ENCODE results near the gene CTSK. TPM values are rescaled to one million over a fixed set of nuclear protein-coding genes. Genes with fewer than 3 reads are reported as not detected.
"Not testable (repeated sequence)": the region's sequence is repeated elsewhere in the genome, so short reads cannot be mapped to it uniquely, and the experiment has no call there.

The CTSK gene
- 6.6 and 7.4 TPM in 2 replicates for total RNA-seq
- long read RNA-seq, partial matches to known transcripts = 0 of 2 reads
- long read RNA-seq, other reads (novel, unspliced or antisense) = 0 of 2 reads

DNA sequence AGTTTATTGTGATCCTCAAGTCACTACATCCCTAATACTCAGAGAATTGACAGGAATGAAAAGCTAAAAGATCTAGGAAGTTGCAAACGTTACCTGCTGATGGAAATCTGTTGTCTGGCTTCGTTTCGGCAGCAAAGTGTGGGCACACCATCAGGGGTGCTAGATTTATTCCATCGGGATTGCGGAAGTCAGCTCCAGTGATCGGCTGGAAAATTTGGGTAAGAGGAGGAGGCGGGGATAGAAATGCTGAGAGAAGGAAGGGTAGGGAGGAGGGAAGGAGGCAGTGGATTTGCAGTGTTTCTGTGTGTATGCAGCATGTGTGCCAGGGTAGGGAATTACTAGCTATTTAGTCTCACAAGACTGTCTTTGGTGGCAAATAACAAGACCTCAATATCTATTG, at the start of gene CTSK:
Gene CTSK, minus strand, starts transcription at position 140 of the 400 bp plus-strand sequence. CDS start 1,455 bp downstream, outside the sequence.
- Mint-ChIP-seq H3K27me3 (peaks cover 16% of the 10 kb centered on the region), H3K4me3 (ENCODE audit: low read depth) (no peak within 1 kb of the TSS), H3K4me1 (ENCODE audit: low read depth) (peaks cover 9% of the 10 kb centered on the region), H3K36me3 (ENCODE audit: insufficient read depth) (peaks cover 2% of the 10 kb centered on the region), H3K27ac (no peak within 1 kb of the TSS), H3K9me3 (ENCODE audit: low read depth) (no peaks in the 10 kb centered on the region)
- no peak for DNase-seq (ENCODE audit: low spot score, unreplicated experiment)
- TF ChIP-seq, protein P1, sequence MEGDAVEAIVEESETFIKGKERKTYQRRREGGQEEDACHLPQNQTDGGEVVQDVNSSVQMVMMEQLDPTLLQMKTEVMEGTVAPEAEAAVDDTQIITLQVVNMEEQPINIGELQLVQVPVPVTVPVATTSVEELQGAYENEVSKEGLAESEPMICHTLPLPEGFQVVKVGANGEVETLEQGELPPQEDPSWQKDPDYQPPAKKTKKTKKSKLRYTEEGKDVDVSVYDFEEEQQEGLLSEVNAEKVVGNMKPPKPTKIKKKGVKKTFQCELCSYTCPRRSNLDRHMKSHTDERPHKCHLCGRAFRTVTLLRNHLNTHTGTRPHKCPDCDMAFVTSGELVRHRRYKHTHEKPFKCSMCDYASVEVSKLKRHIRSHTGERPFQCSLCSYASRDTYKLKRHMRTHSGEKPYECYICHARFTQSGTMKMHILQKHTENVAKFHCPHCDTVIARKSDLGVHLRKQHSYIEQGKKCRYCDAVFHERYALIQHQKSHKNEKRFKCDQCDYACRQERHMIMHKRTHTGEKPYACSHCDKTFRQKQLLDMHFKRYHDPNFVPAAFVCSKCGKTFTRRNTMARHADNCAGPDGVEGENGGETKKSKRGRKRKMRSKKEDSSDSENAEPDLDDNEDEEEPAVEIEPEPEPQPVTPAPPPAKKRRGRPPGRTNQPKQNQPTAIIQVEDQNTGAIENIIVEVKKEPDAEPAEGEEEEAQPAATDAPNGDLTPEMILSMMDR (IDR thresholded peaks at IDR 0.05; ENCODE audit: unreplicated experiment) = no peak

DNA sequence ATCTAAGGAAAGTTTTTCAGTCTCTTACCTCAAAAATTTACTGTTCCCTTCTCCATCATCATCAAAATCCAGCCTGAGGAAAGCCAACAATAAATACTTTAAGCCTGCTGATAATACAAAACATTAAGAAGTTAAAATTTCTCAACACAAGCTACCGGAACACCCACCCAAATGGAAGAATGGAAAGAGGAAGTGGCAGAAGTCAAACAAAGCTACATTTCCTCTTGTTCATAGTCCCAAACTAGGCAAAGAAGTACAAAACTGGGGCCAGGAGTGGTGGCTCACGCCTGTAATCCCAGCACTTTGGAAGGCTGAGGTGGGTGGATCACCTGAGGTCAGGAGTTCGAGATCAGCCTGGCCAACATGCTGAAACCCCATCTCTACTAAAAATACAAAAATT, 44.7 kb upstream of the CTSK start:
- H3K4me1 Mint-ChIP-seq (ENCODE audit: low read depth); DNase-seq (ENCODE audit: low spot score, unreplicated experiment); H3K4me3 Mint-ChIP-seq (ENCODE audit: low read depth); H3K27me3 Mint-ChIP-seq; H3K9me3 Mint-ChIP-seq (ENCODE audit: low read depth): not testable (repeated sequence)
- peak overlapping the region; percentile 77 for H3K27ac Mint-ChIP-seq
- H3K36me3 Mint-ChIP-seq (ENCODE audit: insufficient read depth) = peaks cover 32% of the 10 kb centered on the region

DNA sequence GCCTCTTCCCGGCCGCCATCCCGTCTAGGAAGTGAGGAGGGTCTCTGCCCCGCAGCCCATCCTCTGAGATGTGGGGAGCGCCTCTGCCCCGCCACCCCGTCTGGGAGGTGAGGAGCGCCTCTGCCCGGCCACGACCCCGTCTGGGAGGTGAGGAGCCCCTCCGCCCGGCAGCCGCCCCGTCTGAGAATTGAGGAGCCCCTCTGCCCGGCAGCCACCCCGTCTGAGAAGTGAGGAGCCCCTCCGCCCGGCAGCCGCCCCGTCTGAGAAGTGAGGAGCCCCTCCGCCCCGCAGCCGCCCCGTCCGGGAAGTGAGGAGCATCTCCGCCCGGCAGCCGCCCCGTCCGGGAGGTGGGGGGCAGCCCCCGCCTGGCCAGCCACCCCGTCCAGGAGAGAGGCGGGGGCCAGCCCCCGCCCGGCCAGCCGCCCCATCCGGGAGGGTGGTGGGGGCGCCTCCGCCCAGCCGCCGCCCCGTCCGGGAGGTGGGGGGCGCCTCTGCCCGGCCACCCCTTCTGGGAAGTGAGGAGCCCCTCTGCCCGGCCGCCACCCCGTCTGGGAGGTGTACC, 42.8 kb upstream of the CTSK start:
- H3K4me3 Mint-ChIP-seq (ENCODE audit: low read depth); H3K4me1 Mint-ChIP-seq (ENCODE audit: low read depth); DNase-seq (ENCODE audit: low spot score, unreplicated experiment); H3K9me3 Mint-ChIP-seq (ENCODE audit: low read depth); H3K27me3 Mint-ChIP-seq; H3K27ac Mint-ChIP-seq: not testable (repeated sequence)
- H3K36me3 Mint-ChIP-seq (ENCODE audit: insufficient read depth) = peaks cover 37% of the 10 kb centered on the region

DNA sequence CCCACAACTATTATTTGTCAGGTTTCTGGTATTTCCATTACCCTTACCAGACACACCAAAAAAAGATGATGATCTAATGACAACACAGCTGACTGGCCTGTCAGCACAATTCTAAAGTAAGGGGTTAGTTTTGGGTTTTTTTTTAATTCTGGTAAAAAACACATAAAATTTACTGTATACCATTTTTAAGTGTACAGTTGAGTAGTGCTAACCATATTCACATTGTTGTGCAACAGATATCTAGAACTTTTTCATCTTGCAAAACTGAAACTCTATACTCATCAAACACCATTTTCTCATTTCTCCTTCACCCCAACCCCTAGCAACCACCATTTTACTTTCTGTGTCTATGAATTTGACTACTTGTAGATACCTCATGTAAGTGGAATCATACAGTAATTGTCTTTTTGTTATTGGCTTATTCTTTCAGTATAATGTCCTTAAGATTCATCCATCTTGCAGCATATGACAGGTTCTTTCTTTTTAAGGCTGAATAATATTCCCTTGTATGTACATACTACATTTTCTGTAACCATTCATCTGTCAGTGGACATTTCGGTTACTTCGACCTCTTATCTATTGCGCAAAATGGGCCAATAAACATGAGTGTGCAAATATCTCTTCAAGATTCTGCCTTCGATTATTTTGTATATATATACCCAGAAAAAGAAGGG, 38.5 kb upstream of the CTSK start:
- Mint-ChIP-seq H3K4me1 (ENCODE audit: low read depth) (peaks cover 15% of the 10 kb centered on the region), H3K4me3 (ENCODE audit: low read depth) (no peak overlapping the region), H3K27me3 (no peaks in the 10 kb centered on the region), H3K27ac (no peak overlapping the region), H3K36me3 (ENCODE audit: insufficient read depth) (peaks cover 11% of the 10 kb centered on the region), H3K9me3 (ENCODE audit: low read depth) (no peaks in the 10 kb centered on the region)
- no peak for DNase-seq (ENCODE audit: low spot score, unreplicated experiment)
- TF ChIP-seq, protein P1 (IDR thresholded peaks at IDR 0.05; ENCODE audit: unreplicated experiment) = no peak

DNA sequence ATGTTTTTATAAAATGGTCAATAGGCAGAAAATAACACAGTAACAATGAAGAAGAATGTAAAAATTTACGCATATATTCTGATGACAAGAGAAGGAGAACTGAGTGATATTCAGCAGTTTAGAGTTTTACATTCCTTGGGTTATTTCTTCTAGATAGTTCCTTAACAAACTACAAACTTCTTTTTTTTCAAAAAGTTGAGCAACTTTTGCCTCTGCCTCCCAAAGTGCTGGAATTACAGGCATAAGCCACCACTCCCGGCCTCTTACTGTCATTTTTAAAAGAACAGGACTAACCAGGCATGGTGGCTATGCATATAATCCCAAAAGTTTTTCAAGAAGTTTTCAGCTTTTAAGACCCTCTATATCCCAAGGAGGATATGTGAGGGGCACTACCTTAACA, 35.4 kb upstream of the CTSK start:
- H3K36me3 Mint-ChIP-seq (ENCODE audit: insufficient read depth) = peaks cover 17% of the 10 kb centered on the region
- peaks cover 16% of the 10 kb centered on the region for H3K4me1 Mint-ChIP-seq (ENCODE audit: low read depth)
- H3K27ac Mint-ChIP-seq = no peak overlapping the region
- no peak for DNase-seq (ENCODE audit: low spot score, unreplicated experiment)
- TF ChIP-seq, protein P1 (IDR thresholded peaks at IDR 0.05; ENCODE audit: unreplicated experiment) = no peak
- H3K27me3 Mint-ChIP-seq = no peaks in the 10 kb centered on the region
- H3K9me3 Mint-ChIP-seq (ENCODE audit: low read depth) = no peaks in the 10 kb centered on the region
- no peak overlapping the region for H3K4me3 Mint-ChIP-seq (ENCODE audit: low read depth)

DNA sequence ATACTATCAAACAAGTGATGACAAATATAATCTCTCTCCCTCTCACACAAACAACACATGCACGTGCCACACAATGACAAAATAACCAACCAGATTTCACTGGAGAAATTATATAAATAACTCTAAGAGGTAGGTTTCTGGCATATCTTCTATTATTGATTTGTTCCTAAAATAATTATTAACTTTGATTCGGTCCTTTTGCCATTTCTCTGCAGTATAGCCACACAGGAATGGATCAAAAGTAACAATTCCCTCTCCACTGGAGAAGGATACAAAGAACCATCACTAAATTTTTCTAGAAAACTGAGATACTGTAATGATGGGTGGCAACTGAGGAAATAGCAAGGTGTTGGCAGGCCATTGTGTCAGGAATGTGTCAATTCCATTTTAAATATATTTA, 34.9 kb upstream of the CTSK start:
- H3K9me3 Mint-ChIP-seq (ENCODE audit: low read depth) = no peaks in the 10 kb centered on the region
- H3K4me3 Mint-ChIP-seq (ENCODE audit: low read depth) = no peak overlapping the region
- H3K27me3 Mint-ChIP-seq = no peaks in the 10 kb centered on the region

More for the DNA sequence above, 34.9 kb upstream of the CTSK start:
- TF ChIP-seq, protein P1 (IDR thresholded peaks at IDR 0.05; ENCODE audit: unreplicated experiment) = no peak
- Mint-ChIP-seq H3K4me1 (ENCODE audit: low read depth) (peaks cover 16% of the 10 kb centered on the region), H3K36me3 (ENCODE audit: insufficient read depth) (peaks cover 17% of the 10 kb centered on the region), H3K27ac (peak overlapping the region; percentile 3)
- DNase-seq (ENCODE audit: low spot score, unreplicated experiment) = no peak

Measured in progenitor cell of endocrine pancreas (in vitro differentiated cells).